Liver (tissue), 9 donors: Measurements from ENCODE around the gene PGD. TPM values are rescaled to one million over a fixed set of nuclear protein-coding genes. Genes with fewer than 3 reads are reported as not detected.

Experiments
- DNase-seq: peaks from one replicate; pipeline ENCODE4 v3.0.0-alpha.2; 2017; ENCODE audit warnings: low spot score
- H3K27ac ChIP-seq, 2 donors: one replicate each; pipeline ENCODE4 v1.7.0; 2013; ENCODE audit warnings: inconsistent platforms in 2 of 2, low read length in 2 of 2, control low read depth in 1 of 2, low read depth in 1 of 2, mild to moderate bottlenecking in 1 of 2
- H3K27me3 ChIP-seq, 4 donors: one replicate each; pipeline versions ENCODE4 v1.6.1 to v1.7.0; 2013; ENCODE audit warnings: low read length in 3 of 4, inconsistent platforms in 1 of 4, mild to moderate bottlenecking in 1 of 4, moderate library complexity in 1 of 4; ENCODE audit not compliant: control insufficient read depth in 4 of 4, insufficient read depth in 4 of 4
- H3K36me3 ChIP-seq, 4 donors: one replicate each; pipeline versions ENCODE4 v1.6.1 to v1.7.0; 2013; ENCODE audit warnings: low read length in 3 of 4, mild to moderate bottlenecking in 3 of 4, low read depth in 1 of 4, moderate library complexity in 1 of 4; ENCODE audit not compliant: control insufficient read depth in 4 of 4, insufficient read depth in 3 of 4
- H3K4me1 ChIP-seq, 4 donors: one replicate each; pipeline versions ENCODE4 v1.6.1 to v1.7.0; 2013; ENCODE audit warnings: low read length in 3 of 4, mild to moderate bottlenecking in 3 of 4, moderate library complexity in 1 of 4; ENCODE audit not compliant: control insufficient read depth in 4 of 4, insufficient read depth in 4 of 4
- H3K4me3 ChIP-seq, 3 donors: one replicate each; pipeline versions ENCODE4 v1.6.1 to v1.7.0; 2013; ENCODE audit warnings: low read length in 3 of 3, control low read depth in 1 of 3, low read depth in 1 of 3, mild to moderate bottlenecking in 1 of 3
- H3K9ac ChIP-seq, 2 donors: one replicate each; pipeline ENCODE4 v1.7.0; 2013; ENCODE audit warnings: low read length in 2 of 2, mild to moderate bottlenecking in 2 of 2, moderate library complexity in 2 of 2, control low read depth in 1 of 2, low read depth in 1 of 2
- H3K9me3 ChIP-seq, 4 donors: one replicate each; pipeline versions ENCODE4 v1.6.1 to v1.7.0; 2013; ENCODE audit warnings: low read length in 3 of 4; ENCODE audit not compliant: control insufficient read depth in 4 of 4
- EGR1 ChIP-seq, 2 donors: IDR thresholded peaks; 2 replicates each; pipeline ENCODE4 v1.6.1; 2016 to 2018; ENCODE audit warnings: antibody characterized with exemption in 2 of 2, low read depth in 2 of 2
- HNF4A ChIP-seq, 2 donors: conservative IDR thresholded peaks; 2 replicates each; pipeline ENCODE4 v1.6.1; 2016; ENCODE audit warnings: antibody characterized with exemption in 2 of 2, mild to moderate bottlenecking in 2 of 2
- HNF4G ChIP-seq: IDR thresholded peaks from 2 replicates; pipeline ENCODE4 v1.6.1; 2016; ENCODE audit warnings: antibody characterized with exemption
- JUND ChIP-seq, 2 donors: IDR thresholded peaks; 2 replicates each; pipeline ENCODE4 v1.6.1; 2016; ENCODE audit warnings: antibody characterized with exemption in 2 of 2
- NR2F2 ChIP-seq: IDR thresholded peaks from 2 replicates; pipeline ENCODE4 v1.6.1; 2016; ENCODE audit warnings: antibody characterized with exemption
- RAD21 ChIP-seq, 2 donors: IDR thresholded peaks; 2 replicates each; pipeline ENCODE4 v1.6.1; 2016; ENCODE audit warnings: antibody characterized with exemption in 2 of 2, mild to moderate bottlenecking in 2 of 2
- RXRA ChIP-seq, 2 donors: IDR thresholded peaks; 2 replicates each; pipeline ENCODE4 v1.6.1; 2017 to 2018; ENCODE audit warnings: antibody characterized with exemption in 2 of 2, mild to moderate bottlenecking in 1 of 2
- WGBS: extraction: QIAGEN DNeasy Blood & Tissue Kit; methylation state at CpG from one replicate; pipeline ENCODE4 v1.1.7; 2013; 5-methylcytosine and 5-hydroxymethylcytosine counted together
- polyA plus RNA-seq, 2 donors: library from polyadenylated mRNA; stranded (reverse) in 1 of 2; unstranded in 1 of 2; fragments of 200-250 nt in 1 of 2; fragments of >200 nt in 1 of 2; fragmentation: Nextera tagmentation in 1 of 2; extraction: Ambion mirVana in 1 of 2; gene quantifications; one replicate each; pipeline versions ENCODE4 v1.2.1 to v1.2.3, GENCODE V29; 2013 to 2015
- total RNA-seq, 2 donors: library from RNA; depleted of rRNA; stranded (reverse); fragments of >200 nt; gene quantifications; one replicate each; pipeline ENCODE4 v1.2.3, GENCODE V29; 2014
- TF ChIP-seq, protein P1 (sequence below): IDR thresholded peaks from 2 replicates; pipeline ENCODE4 v1.6.1; 2016; ENCODE audit warnings: antibody characterized with exemption
- TF ChIP-seq, protein P2 (sequence below): IDR thresholded peaks from 2 replicates; pipeline ENCODE4 v1.6.1; 2016; ENCODE audit warnings: antibody characterized with exemption
- TF ChIP-seq, protein P3 (sequence below): IDR thresholded peaks from 2 replicates; pipeline ENCODE4 v1.6.1; 2016; ENCODE audit warnings: antibody characterized with exemption
- TF ChIP-seq, protein P4 (sequence below): fragments of 150-350 bp; IDR thresholded peaks from 2 replicates; pipeline ENCODE4 v1.5.1; 2017; ENCODE audit warnings: improper control_type of control experiment, low read depth, low read length; ENCODE audit not compliant: missing input control
- donor health status: healthy.
- donor health status: healthy.
- donor health status: healthy.
- donor health status: healthy.
- donor health status: healthy.

PGD gene
- total and polyA plus RNA-seq, 4 donors = 45.9 to 112 (median 70.7) TPM

DNA sequence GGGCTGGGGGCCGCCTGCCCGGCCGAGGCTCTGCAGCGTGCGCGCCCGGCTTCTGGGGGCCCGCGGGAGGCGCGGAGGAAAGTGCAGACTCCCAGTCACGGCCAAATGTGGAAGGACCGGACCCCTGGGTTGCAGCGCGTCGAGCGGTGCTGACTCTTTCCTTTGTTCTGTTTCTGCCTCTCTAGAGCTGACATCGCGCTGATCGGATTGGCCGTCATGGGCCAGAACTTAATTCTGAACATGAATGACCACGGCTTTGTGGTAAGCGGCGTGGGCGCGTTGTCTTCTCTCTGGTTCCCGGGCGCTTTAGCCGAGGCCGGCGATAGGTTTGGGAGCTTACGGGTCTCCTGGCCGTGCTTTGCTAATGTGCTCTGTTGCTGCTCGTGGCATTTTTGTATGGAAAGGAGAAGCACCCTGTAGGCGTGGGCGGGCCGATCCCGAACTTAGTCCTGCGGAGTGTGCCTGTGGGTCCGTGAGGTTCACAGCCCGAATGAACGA lies 629 bp downstream of the PGD start:
- no peaks in the 10 kb centered on the region for H3K27me3 ChIP-seq
- peak overlapping the region in 1 of 2 donors; percentile 52 for H3K9ac ChIP-seq
- DNase-seq = no peak
- H3K36me3 ChIP-seq = peaks cover 7 to 17% (median 16%) of the 10 kb centered on the region in 4 donors
- WGBS = 1% methylated on average over 42 of the region's 42 CpGs
- H3K27ac ChIP-seq = peak overlapping the region; percentile 77 to 82
- no peaks in the 10 kb centered on the region for H3K9me3 ChIP-seq
- peaks cover 3 to 26% (median 18%) of the 10 kb centered on the region in 4 donors for H3K4me1 ChIP-seq
- H3K4me3 ChIP-seq = peak overlapping the region; percentile 84 to 87 (median 85)
- peak; percentile 43 to 58 for TF ChIP-seq EGR1 (IDR thresholded peaks at IDR 0.05; ENCODE audit: low read depth in 2 of 2)
- TF ChIP-seq NR2F2 = no peak
- TF ChIP-seq, protein P1, sequence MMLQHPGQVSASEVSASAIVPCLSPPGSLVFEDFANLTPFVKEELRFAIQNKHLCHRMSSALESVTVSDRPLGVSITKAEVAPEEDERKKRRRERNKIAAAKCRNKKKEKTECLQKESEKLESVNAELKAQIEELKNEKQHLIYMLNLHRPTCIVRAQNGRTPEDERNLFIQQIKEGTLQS = no peak

DNA sequence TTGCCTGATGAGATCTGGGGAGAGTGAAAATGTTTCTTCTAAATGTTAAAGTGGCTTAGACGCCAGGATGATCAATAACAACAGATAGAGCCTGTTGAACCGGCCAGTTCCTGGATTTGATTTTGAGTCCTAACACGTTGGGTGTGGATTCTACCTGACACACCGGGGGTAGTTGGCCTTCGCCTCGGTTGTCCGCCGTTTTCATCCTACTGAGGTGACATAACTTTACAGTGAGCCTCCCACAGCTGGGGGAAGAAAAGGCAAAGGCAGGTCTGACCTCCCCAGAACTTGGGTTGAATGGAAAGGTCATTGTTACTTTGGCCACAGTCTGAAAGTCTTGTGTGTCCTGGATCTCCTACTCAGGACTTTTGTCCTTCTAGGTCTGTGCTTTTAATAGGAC lies 1.1 kb downstream of the PGD start:
- H3K4me3 ChIP-seq = peak overlapping the region; percentile 84 to 87 (median 85)
- no peak for DNase-seq
- TF ChIP-seq HNF4A (conservative IDR thresholded peaks at IDR 0.05) (peak; percentile 33 to 70), RXRA (IDR thresholded peaks at IDR 0.05) (peak in 1 of 2 donors; percentile 37)
- TF ChIP-seq, protein P2, sequence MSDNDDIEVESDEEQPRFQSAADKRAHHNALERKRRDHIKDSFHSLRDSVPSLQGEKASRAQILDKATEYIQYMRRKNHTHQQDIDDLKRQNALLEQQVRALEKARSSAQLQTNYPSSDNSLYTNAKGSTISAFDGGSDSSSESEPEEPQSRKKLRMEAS = no peak
- H3K27ac ChIP-seq = peak overlapping the region; percentile 77 to 82
- no peaks in the 10 kb centered on the region for H3K9me3 ChIP-seq
- H3K9ac ChIP-seq = peak overlapping the region in 1 of 2 donors; percentile 52
- no peaks in the 10 kb centered on the region for H3K27me3 ChIP-seq
- H3K4me1 ChIP-seq = peaks cover 3 to 26% (median 18%) of the 10 kb centered on the region in 4 donors
- H3K36me3 ChIP-seq = peaks cover 9 to 21% (median 20%) of the 10 kb centered on the region in 4 donors
- 28% methylated on average over 8 of the region's 8 CpGs for WGBS

DNA sequence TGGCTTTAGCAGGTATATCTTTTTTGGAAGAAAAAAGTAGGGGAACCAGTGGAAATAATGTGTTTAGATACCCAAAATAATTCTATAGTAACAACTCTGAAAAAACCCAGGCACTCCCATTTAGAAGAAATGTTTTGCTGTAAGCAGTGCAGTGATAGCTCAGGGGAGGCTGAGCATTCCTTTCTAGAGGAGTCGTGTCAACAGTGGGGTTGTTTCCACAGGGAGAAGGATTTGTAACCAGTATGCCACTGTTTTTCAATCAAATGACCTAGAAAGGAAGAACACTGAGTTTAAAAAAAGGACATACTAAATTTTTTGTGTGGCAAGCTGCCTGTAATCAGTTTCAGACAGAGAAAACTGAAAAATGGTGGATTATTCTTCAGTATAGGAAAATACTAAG lies 2.4 kb downstream of the PGD start:
- Histone ChIP-seq H3K9me3 (no peaks in the 10 kb centered on the region), H3K4me1 (peaks cover 3 to 26% (median 18%) of the 10 kb centered on the region in 4 donors), H3K4me3 (no peak overlapping the region), H3K27me3 (no peaks in the 10 kb centered on the region), H3K27ac (peak overlapping the region; percentile 77 to 82), H3K36me3 (peaks cover 11 to 29% (median 25%) of the 10 kb centered on the region in 4 donors), H3K9ac (peak overlapping the region in 1 of 2 donors; percentile 9)
- TF ChIP-seq RAD21 (IDR thresholded peaks at IDR 0.05) = no peak
- TF ChIP-seq, protein P1 = no peak
- TF ChIP-seq HNF4G = no peak
- TF ChIP-seq, protein P2 = no peak
- WGBS = 64% methylated on average over 1 of the region's 1 CpG
- no peak for DNase-seq

DNA sequence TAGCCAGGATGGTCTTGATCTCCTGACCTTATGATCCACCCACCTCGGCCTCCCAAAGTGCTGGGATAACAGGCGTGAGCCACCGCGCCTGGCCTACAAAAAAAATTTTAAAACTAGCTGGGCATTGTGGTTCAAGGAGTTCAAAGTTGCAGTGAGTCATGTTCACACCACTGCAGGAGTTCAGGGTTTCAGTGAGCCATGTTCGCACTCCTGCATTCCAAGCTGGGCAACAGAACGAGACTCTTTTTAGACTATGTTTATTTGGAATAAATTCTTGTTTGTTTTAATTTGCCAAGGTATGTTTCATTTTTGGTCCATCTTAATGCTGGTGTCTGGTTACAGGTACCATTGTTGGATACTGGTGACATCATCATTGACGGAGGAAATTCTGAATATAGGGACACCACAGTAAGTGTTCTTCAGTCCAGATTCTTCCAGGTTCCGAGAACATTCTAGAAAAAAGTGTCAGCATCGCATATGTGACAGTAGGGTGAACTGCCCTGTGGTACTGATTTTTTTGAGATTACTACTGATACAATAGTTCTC lies 3.9 kb downstream of the PGD start:
- TF ChIP-seq, protein P3, sequence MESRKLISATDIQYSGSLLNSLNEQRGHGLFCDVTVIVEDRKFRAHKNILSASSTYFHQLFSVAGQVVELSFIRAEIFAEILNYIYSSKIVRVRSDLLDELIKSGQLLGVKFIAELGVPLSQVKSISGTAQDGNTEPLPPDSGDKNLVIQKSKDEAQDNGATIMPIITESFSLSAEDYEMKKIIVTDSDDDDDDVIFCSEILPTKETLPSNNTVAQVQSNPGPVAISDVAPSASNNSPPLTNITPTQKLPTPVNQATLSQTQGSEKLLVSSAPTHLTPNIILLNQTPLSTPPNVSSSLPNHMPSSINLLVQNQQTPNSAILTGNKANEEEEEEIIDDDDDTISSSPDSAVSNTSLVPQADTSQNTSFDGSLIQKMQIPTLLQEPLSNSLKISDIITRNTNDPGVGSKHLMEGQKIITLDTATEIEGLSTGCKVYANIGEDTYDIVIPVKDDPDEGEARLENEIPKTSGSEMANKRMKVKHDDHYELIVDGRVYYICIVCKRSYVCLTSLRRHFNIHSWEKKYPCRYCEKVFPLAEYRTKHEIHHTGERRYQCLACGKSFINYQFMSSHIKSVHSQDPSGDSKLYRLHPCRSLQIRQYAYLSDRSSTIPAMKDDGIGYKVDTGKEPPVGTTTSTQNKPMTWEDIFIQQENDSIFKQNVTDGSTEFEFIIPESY = no peak
- TF ChIP-seq, protein P4, sequence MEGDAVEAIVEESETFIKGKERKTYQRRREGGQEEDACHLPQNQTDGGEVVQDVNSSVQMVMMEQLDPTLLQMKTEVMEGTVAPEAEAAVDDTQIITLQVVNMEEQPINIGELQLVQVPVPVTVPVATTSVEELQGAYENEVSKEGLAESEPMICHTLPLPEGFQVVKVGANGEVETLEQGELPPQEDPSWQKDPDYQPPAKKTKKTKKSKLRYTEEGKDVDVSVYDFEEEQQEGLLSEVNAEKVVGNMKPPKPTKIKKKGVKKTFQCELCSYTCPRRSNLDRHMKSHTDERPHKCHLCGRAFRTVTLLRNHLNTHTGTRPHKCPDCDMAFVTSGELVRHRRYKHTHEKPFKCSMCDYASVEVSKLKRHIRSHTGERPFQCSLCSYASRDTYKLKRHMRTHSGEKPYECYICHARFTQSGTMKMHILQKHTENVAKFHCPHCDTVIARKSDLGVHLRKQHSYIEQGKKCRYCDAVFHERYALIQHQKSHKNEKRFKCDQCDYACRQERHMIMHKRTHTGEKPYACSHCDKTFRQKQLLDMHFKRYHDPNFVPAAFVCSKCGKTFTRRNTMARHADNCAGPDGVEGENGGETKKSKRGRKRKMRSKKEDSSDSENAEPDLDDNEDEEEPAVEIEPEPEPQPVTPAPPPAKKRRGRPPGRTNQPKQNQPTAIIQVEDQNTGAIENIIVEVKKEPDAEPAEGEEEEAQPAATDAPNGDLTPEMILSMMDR = no peak
- TF ChIP-seq HNF4A (conservative IDR thresholded peaks at IDR 0.05) (no peak), RAD21 (IDR thresholded peaks at IDR 0.05) (no peak), NR2F2 (no peak), JUND (IDR thresholded peaks at IDR 0.05) (no peak), EGR1 (IDR thresholded peaks at IDR 0.05; ENCODE audit: low read depth in 2 of 2) (no peak), RXRA (IDR thresholded peaks at IDR 0.05) (no peak)
- H3K9ac ChIP-seq = no peak overlapping the region
- no peak overlapping the region for H3K4me3 ChIP-seq
- peaks cover 16 to 45% (median 38%) of the 10 kb centered on the region in 4 donors for H3K36me3 ChIP-seq
- H3K4me1 ChIP-seq = peaks cover 3 to 26% (median 18%) of the 10 kb centered on the region in 4 donors
- 98% methylated on average over 9 of the region's 9 CpGs for WGBS
- DNase-seq = no peak
- no peaks in the 10 kb centered on the region for H3K9me3 ChIP-seq
- no peaks in the 10 kb centered on the region for H3K27me3 ChIP-seq
- H3K27ac ChIP-seq = no peak overlapping the region
